Neural progenitor cell (in vitro differentiated cells): ENCODE measurements around the gene METTL8. TPM values are rescaled to one million over a fixed set of nuclear protein-coding genes. Genes with fewer than 3 reads are reported as not detected.
A peak's percentile ranks its signal among the peaks of the same experiment; 100 is the strongest.

Experiments
- DNase-seq: peaks from one replicate; pipeline ENCODE4 v3.0.0-alpha.2; 2016; ENCODE audit warnings: low spot score
- H2AFZ ChIP-seq: fragments of 200-600 bp; sonication (generic); replicated peaks from 2 replicates; pipeline ENCODE4 v1.6.1; 2016; ENCODE audit warnings: antibody characterized with exemption
- H3F3A ChIP-seq: fragments of 200-600 bp; sonication (generic); 2 replicates; pipeline ENCODE4 v1.6.1; 2016; ENCODE audit warnings: antibody characterized with exemption, low read depth
- H3K27ac ChIP-seq: fragments of 200-600 bp; sonication (generic); 2 replicates; pipeline ENCODE4 v1.5.1; 2016; ENCODE audit warnings: mild to moderate bottlenecking
- H3K27me3 ChIP-seq: fragments of 200-600 bp; sonication (generic); 2 replicates; pipeline ENCODE4 v1.6.1; 2016; ENCODE audit warnings: mild to moderate bottlenecking, moderate library complexity
- H3K36me3 ChIP-seq: fragments of 200-600 bp; sonication (generic); 2 replicates; pipeline ENCODE4 v1.5.1; 2016
- H3K4me1 ChIP-seq: fragments of 200-600 bp; sonication (generic); 2 replicates; pipeline ENCODE4 v1.6.1; 2016; ENCODE audit warnings: mixed run types
- H3K4me2 ChIP-seq: fragments of 200-600 bp; sonication (generic); 2 replicates; pipeline ENCODE4 v1.6.1; 2016
- H3K4me3 ChIP-seq: fragments of 200-600 bp; sonication (generic); 2 replicates; pipeline ENCODE4 v1.5.1; 2016
- H3K79me2 ChIP-seq: fragments of 200-600 bp; sonication (generic); 2 replicates; pipeline ENCODE4 v1.6.1; 2016; ENCODE audit warnings: low read depth
- H3K9ac ChIP-seq: fragments of 200-600 bp; sonication (generic); 2 replicates; pipeline ENCODE4 v1.6.1; 2016
- H3K9me3 ChIP-seq: fragments of 200-600 bp; sonication (generic); 2 replicates; pipeline ENCODE4 v1.5.1; 2016; ENCODE audit warnings: low read depth
- H4K20me1 ChIP-seq: fragments of 200-600 bp; sonication (generic); 2 replicates; pipeline ENCODE4 v1.6.1; 2016; ENCODE audit warnings: low read depth
- H3K27ac Mint-ChIP-seq: 3 replicates; pipeline ENCODE4 v1.8.0; 2021; ENCODE audit warnings: mixed read lengths
- H3K27me3 Mint-ChIP-seq: 2 replicates; pipeline ENCODE4 v1.8.0; 2022; ENCODE audit warnings: low read depth, mild to moderate bottlenecking, inconsistent platforms, moderate library complexity, mixed read lengths; ENCODE audit not compliant: insufficient read depth
- H3K36me3 Mint-ChIP-seq: 3 replicates; pipeline ENCODE4 v1.8.0; 2021; ENCODE audit warnings: mixed read lengths
- H3K4me1 Mint-ChIP-seq: 3 replicates; pipeline ENCODE4 v1.8.0; 2021; ENCODE audit warnings: mixed read lengths
- H3K4me3 Mint-ChIP-seq: 3 replicates; pipeline ENCODE4 v1.8.0; 2021; ENCODE audit warnings: mild to moderate bottlenecking, moderate library complexity, mixed read lengths
- H3K9me3 Mint-ChIP-seq: 3 replicates; pipeline ENCODE4 v1.8.0; 2020; ENCODE audit warnings: mixed read lengths
- CTCF ChIP-seq: fragments of 200-600 bp; sonication (generic); IDR thresholded peaks from 2 replicates; pipeline ENCODE4 v1.5.1; 2017; ENCODE audit warnings: antibody characterized with exemption, mild to moderate bottlenecking
- EZH2 ChIP-seq: fragments of 200-600 bp; sonication (generic); IDR thresholded peaks from 2 replicates; pipeline ENCODE4 v1.6.1; 2017; ENCODE audit warnings: antibody characterized with exemption, mild to moderate bottlenecking, moderate library complexity
- EZH2phosphoT487 ChIP-seq: fragments of 200-600 bp; sonication (generic); IDR thresholded peaks from 2 replicates; pipeline ENCODE4 v1.6.1; 2017; ENCODE audit warnings: antibody characterized with exemption
- total RNA-seq: library from RNA; depleted of rRNA; stranded (reverse); fragments of >200 nt; gene quantifications from 2 replicates; pipeline ENCODE4 v1.2.3, GENCODE V29; 2015; ENCODE audit warnings: low replicate concordance

Gene METTL8
- total RNA-seq, 1 donor from 2014 or later: 29.2 TPM

DNA sequence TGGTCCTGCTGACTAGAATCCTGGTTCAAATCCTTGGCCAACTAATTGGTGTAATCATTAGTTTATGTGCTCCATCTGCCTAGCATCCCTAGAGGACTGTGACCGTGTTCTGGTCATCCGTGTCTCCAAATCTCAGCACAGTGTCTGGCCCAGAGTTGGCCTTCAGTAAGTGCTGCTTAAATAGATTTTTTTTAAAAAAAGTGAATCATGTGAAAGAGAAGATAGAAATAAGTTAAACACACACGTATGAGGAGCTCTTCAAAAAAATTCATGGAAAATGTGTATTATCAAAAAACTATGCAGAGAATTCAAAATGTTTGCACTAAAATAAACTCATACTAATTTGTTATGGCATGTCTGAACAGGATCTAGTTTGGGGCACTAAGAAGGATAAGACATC lies 143.8 kb downstream of the METTL8 start:
- H3K79me2 ChIP-seq: no peaks in the 10 kb centered on the region
- H3K27ac ChIP-seq: no peak overlapping the region
- H3K36me3 ChIP-seq: no peaks in the 10 kb centered on the region
- H3K4me1 Mint-ChIP-seq: peaks cover 9% of the 10 kb centered on the region
- H3K4me3 ChIP-seq: no peak overlapping the region
- no peak overlapping the region for H3K4me3 Mint-ChIP-seq
- H4K20me1 ChIP-seq: no peaks in the 10 kb centered on the region
- H3K4me1 ChIP-seq: peaks cover 32% of the 10 kb centered on the region
- no peaks in the 10 kb centered on the region for H3K9me3 Mint-ChIP-seq
- H3K27ac Mint-ChIP-seq: no peak overlapping the region
- no peak overlapping the region for H3K9ac ChIP-seq
- no peak for TF ChIP-seq EZH2
- H3K9me3 ChIP-seq: no peaks in the 10 kb centered on the region
- H3K27me3 Mint-ChIP-seq: peaks cover 3% of the 10 kb centered on the region
- DNase-seq: no peak
- H3K36me3 Mint-ChIP-seq: no peaks in the 10 kb centered on the region
- no peak overlapping the region for H3K4me2 ChIP-seq
- H3K27me3 ChIP-seq: no peaks in the 10 kb centered on the region
- H2AFZ ChIP-seq: peak overlapping the region; percentile 6
- no peaks in the 10 kb centered on the region for H3F3A ChIP-seq

GRCh38 chr2:171289316-171289715 lies 144.5 kb downstream of the METTL8 start:
- H3K4me3 Mint-ChIP-seq: no peak overlapping the region
- H3K9me3 Mint-ChIP-seq: no peaks in the 10 kb centered on the region
- no peaks in the 10 kb centered on the region for H3K36me3 Mint-ChIP-seq
- peaks cover 3% of the 10 kb centered on the region for H3K27me3 Mint-ChIP-seq
- Histone ChIP-seq H4K20me1 (no peaks in the 10 kb centered on the region), H3F3A (no peaks in the 10 kb centered on the region), H3K4me3 (no peak overlapping the region), H3K4me2 (no peak overlapping the region), H3K36me3 (no peaks in the 10 kb centered on the region), H3K9ac (no peak overlapping the region), H3K9me3 (no peaks in the 10 kb centered on the region), H2AFZ (no peak overlapping the region), H3K79me2 (no peaks in the 10 kb centered on the region), H3K4me1 (peaks cover 32% of the 10 kb centered on the region), H3K27me3 (no peaks in the 10 kb centered on the region), H3K27ac (no peak overlapping the region)
- no peak for DNase-seq
- no peak for TF ChIP-seq EZH2phosphoT487
- TF ChIP-seq CTCF: no peak
- no peak for TF ChIP-seq EZH2
- H3K27ac Mint-ChIP-seq: no peak overlapping the region
- peaks cover 9% of the 10 kb centered on the region for H3K4me1 Mint-ChIP-seq

DNA sequence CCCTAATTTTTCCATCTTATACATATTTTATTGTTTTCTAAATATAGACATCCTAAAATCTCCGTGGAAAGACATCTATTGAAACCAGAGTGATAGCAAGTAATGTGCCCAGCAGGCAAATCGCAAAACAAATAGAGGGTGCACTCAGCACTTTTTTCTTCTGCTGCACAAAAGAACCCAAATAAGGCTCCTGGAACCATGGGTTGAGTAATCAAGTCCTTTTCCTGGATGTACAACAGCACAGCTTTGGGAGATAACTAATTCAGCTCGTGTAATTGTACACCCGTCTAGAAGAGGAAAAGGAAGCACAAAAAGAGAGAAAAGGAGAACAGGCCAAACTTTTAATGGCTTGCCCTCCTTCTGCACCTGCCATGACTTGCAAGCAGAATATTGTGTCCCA lies 146.2 kb downstream of the METTL8 start:
- H3K9me3 Mint-ChIP-seq: no peaks in the 10 kb centered on the region
- no peak overlapping the region for H3K4me2 ChIP-seq
- H3K27ac ChIP-seq: no peak overlapping the region

More for the DNA sequence above, 146.2 kb downstream of the METTL8 start:
- no peak for DNase-seq
- Mint-ChIP-seq H3K27ac (no peak overlapping the region), H3K4me1 (peaks cover 9% of the 10 kb centered on the region), H3K36me3 (no peaks in the 10 kb centered on the region), H3K27me3 (peaks cover 5% of the 10 kb centered on the region), H3K4me3 (no peak overlapping the region)
- Histone ChIP-seq H2AFZ (no peak overlapping the region), H3K4me3 (no peak overlapping the region), H3K9me3 (no peaks in the 10 kb centered on the region), H3K36me3 (no peaks in the 10 kb centered on the region), H3F3A (no peaks in the 10 kb centered on the region), H3K4me1 (peaks cover 29% of the 10 kb centered on the region), H4K20me1 (no peaks in the 10 kb centered on the region), H3K9ac (no peak overlapping the region), H3K27me3 (no peaks in the 10 kb centered on the region), H3K79me2 (no peaks in the 10 kb centered on the region)
- no peak for TF ChIP-seq EZH2phosphoT487
- TF ChIP-seq EZH2: no peak
- TF ChIP-seq CTCF: no peak
